SK-N-SH (cell line): ENCODE measurements around the gene PRRT2. TPM values are rescaled to one million over a fixed set of nuclear protein-coding genes. Genes with fewer than 3 reads are reported as not detected.

Experiments
- CTCF ChIA-PET: fragments of 300-600, 350-600 bp; formaldehyde crosslinking; extraction: SDS; loops from one replicate; lab custom pipeline; 2021; lab: Yijun Ruan, JAX
- POLR2A ChIA-PET: fragments of 350-600 bp; sonication (Branson Sonifier 250); formaldehyde crosslinking; extraction: SDS; loops from one replicate; lab custom pipeline; 2020; ENCODE audit warnings: antibody characterized with exemption, inconsistent platforms; lab: Yijun Ruan, JAX
- DNase-seq: peaks from one replicate; pipeline ENCODE4 v3.0.0; 2012
- H2AFZ ChIP-seq: fragments of 200-600 bp; sonication (generic); 2 replicates; pipeline ENCODE4 v1.8.1; 2016; ENCODE audit warnings: antibody characterized with exemption, mild to moderate bottlenecking, low read depth
- H3F3A ChIP-seq: fragments of 200-600 bp; sonication (generic); replicated peaks from 2 replicates; pipeline ENCODE3; 2016; ENCODE audit warnings: antibody characterized with exemption, mild to moderate bottlenecking; ENCODE audit not compliant: insufficient read depth
- H3K27ac ChIP-seq, 2 experiments: fragments of 200-500 bp in 1 of 2; fragments of 200-600 bp in 1 of 2; sonication (Bioruptor generic) in 1 of 2; sonication (generic), shearing (Covaris generic) in 1 of 2; 2 replicates each; pipeline versions ENCODE4 v1.5.1 to v1.6.1; 2014 to 2016; ENCODE audit warnings: low read depth in 2 of 2, inconsistent platforms in 1 of 2, low read length in 1 of 2, mild to moderate bottlenecking in 1 of 2, mixed read lengths in 1 of 2
- H3K27me3 ChIP-seq: fragments of 200-600 bp; sonication (generic), shearing (Covaris generic); 2 replicates; pipeline ENCODE4 v1.6.1; 2016; ENCODE audit warnings: mixed run types; ENCODE audit not compliant: insufficient read depth
- H3K36me3 ChIP-seq, 2 experiments: fragments of 200-500 bp in 1 of 2; fragments of 200-600 bp in 1 of 2; sonication (Bioruptor generic) in 1 of 2; sonication (generic) in 1 of 2; replicated peaks in 1 of 2; 2 replicates each; pipeline versions ENCODE3 to v1.5.1; 2014 to 2016; ENCODE audit warnings: low read length in 1 of 2, mild to moderate bottlenecking in 1 of 2; ENCODE audit not compliant: insufficient read depth in 2 of 2, control insufficient read depth in 1 of 2
- H3K4me1 ChIP-seq, 2 experiments: fragments of 200-500 bp in 1 of 2; fragments of 200-600 bp in 1 of 2; sonication (Bioruptor generic) in 1 of 2; sonication (generic), shearing (Covaris generic) in 1 of 2; 2 replicates each; pipeline versions ENCODE4 v1.5.1 to v1.6.1; 2014 to 2016; ENCODE audit warnings: low read depth in 1 of 2, low read length in 1 of 2, mixed run types in 1 of 2; ENCODE audit not compliant: insufficient read depth in 2 of 2, control insufficient read depth in 1 of 2
- H3K4me2 ChIP-seq: fragments of 200-600 bp; sonication (generic), shearing (Covaris generic); 2 replicates; pipeline ENCODE4 v1.6.1; 2017; ENCODE audit warnings: mixed run types
- H3K4me3 ChIP-seq, 2 experiments: fragments of 200-500 bp in 1 of 2; fragments of 200-600 bp in 1 of 2; sonication (Bioruptor generic) in 1 of 2; sonication (generic), shearing (Covaris generic) in 1 of 2; 2 replicates each; pipeline versions ENCODE4 v1.5.1 to v1.8.1; 2014 to 2016; ENCODE audit warnings: low read depth in 2 of 2, inconsistent platforms in 1 of 2, low read length in 1 of 2, mild to moderate bottlenecking in 1 of 2, mixed read lengths in 1 of 2, moderate library complexity in 1 of 2
- H3K79me2 ChIP-seq: fragments of 200-600 bp; sonication (generic); 2 replicates; pipeline ENCODE4 v1.8.1; 2017; ENCODE audit warnings: mild to moderate bottlenecking; ENCODE audit not compliant: insufficient read depth
- H3K9ac ChIP-seq: fragments of 200-600 bp; sonication (generic); 2 replicates; pipeline ENCODE4 v1.6.1; 2017; ENCODE audit warnings: mixed run types
- H3K9me2 ChIP-seq: fragments of 200-600 bp; sonication (generic); 2 replicates; pipeline ENCODE4 v1.6.1; 2017; ENCODE audit warnings: mixed run types
- H3K9me3 ChIP-seq: fragments of 200-600 bp; sonication (generic); 2 replicates; pipeline ENCODE4 v1.6.1; 2017; ENCODE audit warnings: mixed run types, mild to moderate bottlenecking, moderate library complexity
- H4K20me1 ChIP-seq: fragments of 200-600 bp; sonication (generic); 2 replicates; pipeline ENCODE4 v1.6.1; 2017; ENCODE audit warnings: mild to moderate bottlenecking, mixed run types; ENCODE audit not compliant: insufficient read depth
- CHD2 ChIP-seq: fragments of 150-350 bp; IDR thresholded peaks from 2 replicates; pipeline ENCODE4 v1.6.1; 2018; ENCODE audit warnings: low read length; ENCODE audit not compliant: partially characterized antibody
- CTCF ChIP-seq: fragments of 200-600 bp; sonication (generic); IDR thresholded peaks from 2 replicates; pipeline ENCODE4 v1.6.1; 2017; ENCODE audit warnings: antibody characterized with exemption, mild to moderate bottlenecking, moderate library complexity
- ELF1 ChIP-seq: IDR thresholded peaks from 2 replicates; pipeline ENCODE4 v1.4.0; 2012
- EZH2phosphoT487 ChIP-seq: fragments of 200-600 bp; sonication (generic); IDR thresholded peaks from 2 replicates; pipeline ENCODE4 v1.6.1; 2017; ENCODE audit warnings: low read depth, mixed run types, mild to moderate bottlenecking, antibody characterized with exemption, moderate library complexity, borderline replicate concordance
- FOSL2 ChIP-seq: IDR thresholded peaks from 2 replicates; pipeline ENCODE4 v1.4.0; 2012; ENCODE audit warnings: low read depth, mild to moderate bottlenecking, moderate library complexity, borderline replicate concordance
- GATA2 ChIP-seq: sonication (generic); formaldehyde crosslinking; IDR thresholded peaks from 2 replicates; pipeline ENCODE4 v1.5.0; 2020; ENCODE audit warnings: mild to moderate bottlenecking, missing genetic modification reagents
- JUND ChIP-seq: IDR thresholded peaks from 2 replicates; pipeline ENCODE4 v1.4.0; 2012
- MEF2A ChIP-seq: IDR thresholded peaks from 2 replicates; pipeline ENCODE4 v1.4.0; 2012; ENCODE audit warnings: low read depth, borderline replicate concordance
- MXI1 ChIP-seq: IDR thresholded peaks from 2 replicates; pipeline ENCODE4 v1.6.1; 2012; ENCODE audit warnings: mild to moderate bottlenecking, low read depth, low read length, improper control_type of control experiment
- NFIC ChIP-seq: IDR thresholded peaks from 2 replicates; pipeline ENCODE4 v1.4.0; 2012; ENCODE audit warnings: borderline replicate concordance
- NRF1 ChIP-seq: IDR thresholded peaks from 2 replicates; pipeline ENCODE4 v1.6.1; 2012; ENCODE audit warnings: low read depth, mild to moderate bottlenecking, low read length
- POLR2AphosphoS5 ChIP-seq: IDR thresholded peaks from 2 replicates; pipeline ENCODE4 v1.6.1; 2012; ENCODE audit warnings: low read depth, low read length
- RAD21 ChIP-seq: IDR thresholded peaks from 2 replicates; pipeline ENCODE4 v1.6.1; 2012; ENCODE audit warnings: mild to moderate bottlenecking, low read length
- RFX5 ChIP-seq: IDR thresholded peaks from 2 replicates; pipeline ENCODE4 v1.6.1; 2012; ENCODE audit warnings: mild to moderate bottlenecking, improper control_type of control experiment, low read length
- SMC3 ChIP-seq: IDR thresholded peaks from 2 replicates; pipeline ENCODE4 v1.6.1; 2012; ENCODE audit warnings: low read depth, low read length, improper control_type of control experiment
- TAF1 ChIP-seq: IDR thresholded peaks from 2 replicates; pipeline ENCODE4 v1.6.1; 2012; ENCODE audit warnings: low read depth, mild to moderate bottlenecking, low read length, moderate library complexity, borderline replicate concordance
- TEAD4 ChIP-seq: IDR thresholded peaks from 2 replicates; pipeline ENCODE4 v1.4.0; 2012; ENCODE audit warnings: mild to moderate bottlenecking, borderline replicate concordance; ENCODE audit not compliant: insufficient read depth
- USF1 ChIP-seq: IDR thresholded peaks from 2 replicates; pipeline ENCODE4 v1.4.0; 2012; ENCODE audit warnings: low read depth, borderline replicate concordance
- YY1 ChIP-seq: IDR thresholded peaks from 2 replicates; pipeline ENCODE4 v1.4.0; 2012; ENCODE audit warnings: low read depth, mild to moderate bottlenecking
- WGBS: methylation state at CpG from one replicate; pipeline ENCODE4 v1.1.6; 2017; ENCODE audit warnings: low lambda C conversion rate; 5-methylcytosine and 5-hydroxymethylcytosine counted together
- polyA plus RNA-seq, 3 experiments: library from polyadenylated mRNA; depleted of rRNA; stranded (reverse); fragments of >200 nt; gene quantifications; 2 replicates each; pipeline ENCODE4 v1.2.3, GENCODE V29; 2012
- TF ChIP-seq, protein P1 (sequence below): fragments of 150-350 bp; IDR thresholded peaks from 2 replicates; pipeline ENCODE4 v1.6.1; 2016; ENCODE audit warnings: mild to moderate bottlenecking, low read depth, low read length
- TF ChIP-seq, protein P2 (sequence below): IDR thresholded peaks from 2 replicates; pipeline ENCODE4 v1.4.0; 2012; ENCODE audit warnings: low read depth, borderline replicate concordance
- TF ChIP-seq, protein P3 (sequence below): IDR thresholded peaks from 2 replicates; pipeline ENCODE4 v1.6.1; 2012; ENCODE audit warnings: mild to moderate bottlenecking, low read depth, low read length, moderate library complexity
- TF ChIP-seq, protein P4 (sequence below): IDR thresholded peaks from 2 replicates; pipeline ENCODE4 v1.4.0; 2012; ENCODE audit warnings: low read depth

The PRRT2 gene
- polyA plus RNA-seq, 1 of the 3 experiments (the other 2 are of a cell fraction): 28.1 TPM

DNA sequence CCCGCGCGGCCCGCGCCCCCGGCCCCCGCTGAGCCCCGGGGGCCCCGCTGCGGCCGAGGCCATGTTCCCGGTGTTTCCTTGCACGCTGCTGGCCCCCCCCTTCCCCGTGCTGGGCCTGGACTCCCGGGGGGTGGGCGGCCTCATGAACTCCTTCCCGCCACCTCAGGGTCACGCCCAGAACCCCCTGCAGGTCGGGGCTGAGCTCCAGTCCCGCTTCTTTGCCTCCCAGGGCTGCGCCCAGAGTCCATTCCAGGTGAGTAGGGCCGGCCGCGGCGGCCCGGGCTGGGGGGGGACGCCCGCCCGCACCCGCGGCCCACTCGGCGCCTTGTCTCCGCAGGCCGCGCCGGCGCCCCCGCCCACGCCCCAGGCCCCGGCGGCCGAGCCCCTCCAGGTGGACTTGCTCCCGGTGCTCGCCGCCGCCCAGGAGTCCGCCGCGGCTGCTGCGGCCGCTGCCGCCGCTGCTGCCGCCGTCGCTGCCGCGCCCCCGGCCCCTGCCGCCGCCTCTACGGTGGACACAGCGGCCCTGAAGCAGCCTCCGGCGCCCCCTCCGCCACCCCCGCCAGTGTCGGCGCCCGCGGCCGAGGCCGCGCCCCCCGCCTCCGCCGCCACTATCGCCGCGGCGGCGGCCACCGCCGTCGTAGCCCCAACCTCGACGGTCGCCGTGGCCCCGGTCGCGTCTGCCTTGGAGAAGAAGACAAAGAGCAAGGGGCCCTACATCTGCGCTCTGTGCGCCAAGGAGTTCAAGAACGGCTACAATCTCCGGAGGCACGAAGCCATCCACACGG, 5.2 kb upstream of the PRRT2 start:
- no peak overlapping the region for H2AFZ ChIP-seq
- H3K4me1 ChIP-seq: peaks cover 25 to 47% of the 10 kb centered on the region in 2 experiments
- ChIA-PET CTCF (interaction anchor here (0.8 to 2.6 kb wide), 17 partner anchors 10 to 226 kb away, joined by 3 to 24 read pairs (median 6); partner anchors contain the start of genes MVP, PAGR1, TAOK2 and TLCD3B), POLR2A (interaction anchor here (0.6 to 1.3 kb wide), 6 partner anchors 9 to 42 kb away, joined by 3 to 5 read pairs (median 3); partner anchors contain the start of gene PAGR1)
- H3K9me3 ChIP-seq: no peaks in the 10 kb centered on the region
- H3K27ac ChIP-seq: peak overlapping the region; percentile 71 to 89
- H4K20me1 ChIP-seq: peaks cover 15% of the 10 kb centered on the region
- peak overlapping the region; percentile 67 for H3K9ac ChIP-seq
- H3K4me2 ChIP-seq: peak overlapping the region; percentile 97
- H3F3A ChIP-seq: peaks cover 56% of the 10 kb centered on the region
- peak overlapping the region; percentile 70 to 76 for H3K4me3 ChIP-seq
- DNase-seq: peak; percentile 70
- H3K36me3 ChIP-seq: peaks cover 22 to 23% of the 10 kb centered on the region in 2 experiments
- H3K79me2 ChIP-seq: peaks cover 36% of the 10 kb centered on the region
- no peaks in the 10 kb centered on the region for H3K27me3 ChIP-seq
- WGBS: 0% methylated on average over 7 of the region's 99 CpGs
- no peaks in the 10 kb centered on the region for H3K9me2 ChIP-seq
- TF ChIP-seq TEAD4 (no peak), RFX5 (no peak), EZH2phosphoT487 (no peak), SMC3 (no peak), RAD21 (no peak), POLR2AphosphoS5 (peak; percentile 46; the same call in 1 of the 2 replicates), JUND (no peak), GATA2 (no peak), USF1 (no peak), CTCF (no peak), YY1 (no peak), FOSL2 (no peak), CHD2 (no peak), MEF2A (no peak), ELF1 (no peak), MXI1 (no peak), NFIC (no peak), TAF1 (peak; percentile 38; the same call in 1 of the 2 replicates), NRF1 (no peak)
- TF ChIP-seq, protein P1, sequence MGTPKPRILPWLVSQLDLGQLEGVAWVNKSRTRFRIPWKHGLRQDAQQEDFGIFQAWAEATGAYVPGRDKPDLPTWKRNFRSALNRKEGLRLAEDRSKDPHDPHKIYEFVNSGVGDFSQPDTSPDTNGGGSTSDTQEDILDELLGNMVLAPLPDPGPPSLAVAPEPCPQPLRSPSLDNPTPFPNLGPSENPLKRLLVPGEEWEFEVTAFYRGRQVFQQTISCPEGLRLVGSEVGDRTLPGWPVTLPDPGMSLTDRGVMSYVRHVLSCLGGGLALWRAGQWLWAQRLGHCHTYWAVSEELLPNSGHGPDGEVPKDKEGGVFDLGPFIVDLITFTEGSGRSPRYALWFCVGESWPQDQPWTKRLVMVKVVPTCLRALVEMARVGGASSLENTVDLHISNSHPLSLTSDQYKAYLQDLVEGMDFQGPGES: no peak
- TF ChIP-seq, protein P2, sequence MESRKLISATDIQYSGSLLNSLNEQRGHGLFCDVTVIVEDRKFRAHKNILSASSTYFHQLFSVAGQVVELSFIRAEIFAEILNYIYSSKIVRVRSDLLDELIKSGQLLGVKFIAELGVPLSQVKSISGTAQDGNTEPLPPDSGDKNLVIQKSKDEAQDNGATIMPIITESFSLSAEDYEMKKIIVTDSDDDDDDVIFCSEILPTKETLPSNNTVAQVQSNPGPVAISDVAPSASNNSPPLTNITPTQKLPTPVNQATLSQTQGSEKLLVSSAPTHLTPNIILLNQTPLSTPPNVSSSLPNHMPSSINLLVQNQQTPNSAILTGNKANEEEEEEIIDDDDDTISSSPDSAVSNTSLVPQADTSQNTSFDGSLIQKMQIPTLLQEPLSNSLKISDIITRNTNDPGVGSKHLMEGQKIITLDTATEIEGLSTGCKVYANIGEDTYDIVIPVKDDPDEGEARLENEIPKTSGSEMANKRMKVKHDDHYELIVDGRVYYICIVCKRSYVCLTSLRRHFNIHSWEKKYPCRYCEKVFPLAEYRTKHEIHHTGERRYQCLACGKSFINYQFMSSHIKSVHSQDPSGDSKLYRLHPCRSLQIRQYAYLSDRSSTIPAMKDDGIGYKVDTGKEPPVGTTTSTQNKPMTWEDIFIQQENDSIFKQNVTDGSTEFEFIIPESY: no peak
- TF ChIP-seq, protein P3, sequence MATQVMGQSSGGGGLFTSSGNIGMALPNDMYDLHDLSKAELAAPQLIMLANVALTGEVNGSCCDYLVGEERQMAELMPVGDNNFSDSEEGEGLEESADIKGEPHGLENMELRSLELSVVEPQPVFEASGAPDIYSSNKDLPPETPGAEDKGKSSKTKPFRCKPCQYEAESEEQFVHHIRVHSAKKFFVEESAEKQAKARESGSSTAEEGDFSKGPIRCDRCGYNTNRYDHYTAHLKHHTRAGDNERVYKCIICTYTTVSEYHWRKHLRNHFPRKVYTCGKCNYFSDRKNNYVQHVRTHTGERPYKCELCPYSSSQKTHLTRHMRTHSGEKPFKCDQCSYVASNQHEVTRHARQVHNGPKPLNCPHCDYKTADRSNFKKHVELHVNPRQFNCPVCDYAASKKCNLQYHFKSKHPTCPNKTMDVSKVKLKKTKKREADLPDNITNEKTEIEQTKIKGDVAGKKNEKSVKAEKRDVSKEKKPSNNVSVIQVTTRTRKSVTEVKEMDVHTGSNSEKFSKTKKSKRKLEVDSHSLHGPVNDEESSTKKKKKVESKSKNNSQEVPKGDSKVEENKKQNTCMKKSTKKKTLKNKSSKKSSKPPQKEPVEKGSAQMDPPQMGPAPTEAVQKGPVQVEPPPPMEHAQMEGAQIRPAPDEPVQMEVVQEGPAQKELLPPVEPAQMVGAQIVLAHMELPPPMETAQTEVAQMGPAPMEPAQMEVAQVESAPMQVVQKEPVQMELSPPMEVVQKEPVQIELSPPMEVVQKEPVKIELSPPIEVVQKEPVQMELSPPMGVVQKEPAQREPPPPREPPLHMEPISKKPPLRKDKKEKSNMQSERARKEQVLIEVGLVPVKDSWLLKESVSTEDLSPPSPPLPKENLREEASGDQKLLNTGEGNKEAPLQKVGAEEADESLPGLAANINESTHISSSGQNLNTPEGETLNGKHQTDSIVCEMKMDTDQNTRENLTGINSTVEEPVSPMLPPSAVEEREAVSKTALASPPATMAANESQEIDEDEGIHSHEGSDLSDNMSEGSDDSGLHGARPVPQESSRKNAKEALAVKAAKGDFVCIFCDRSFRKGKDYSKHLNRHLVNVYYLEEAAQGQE: no peak
- TF ChIP-seq, protein P4, sequence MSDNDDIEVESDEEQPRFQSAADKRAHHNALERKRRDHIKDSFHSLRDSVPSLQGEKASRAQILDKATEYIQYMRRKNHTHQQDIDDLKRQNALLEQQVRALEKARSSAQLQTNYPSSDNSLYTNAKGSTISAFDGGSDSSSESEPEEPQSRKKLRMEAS: peak; percentile 55; the same call in 1 of the 2 replicates
